Measurements from ENCODE around the gene PPM1H.

- no peak for TF ChIP-seq CTCF (IDR thresholded peaks at IDR 0.05)
- TF ChIP-seq POLR2A (IDR thresholded peaks at IDR 0.05) = no peak
- TF ChIP-seq EP300 (IDR thresholded peaks at IDR 0.05) = no peak
Observed at GRCh38 chr12:62919838-62920237, 15.1 kb downstream of the PPM1H start.

Data from stomach (tissue), 4 donors.